ENCODE data around the gene RABL3.

RABL3 gene

GRCh38 chr3:120650311-120650710 is 92.0 kb downstream of the RABL3 start:
- Histone ChIP-seq H3K27ac (no peak overlapping the region), H3K9ac (no peak overlapping the region), H4K20me1 (ENCODE audit: insufficient read depth) (no peaks in the 10 kb centered on the region), H3K79me2 (ENCODE audit: insufficient read depth, low read depth) (no peaks in the 10 kb centered on the region), H3K4me3 (IDR thresholded peaks at IDR 0.05; ENCODE audit: insufficient read depth, low read depth, low read length) (no peak overlapping the region), H3K36me3 (ENCODE audit: insufficient read depth) (no peaks in the 10 kb centered on the region), H2AFZ (ENCODE audit: low read depth) (no peak overlapping the region), H3K4me2 (no peak overlapping the region), H3K27me3 (ENCODE audit: insufficient read depth, low read depth) (no peaks in the 10 kb centered on the region), H3K4me1 (ENCODE audit: low read depth, poor library complexity, severe bottlenecking) (no peaks in the 10 kb centered on the region)
- TF ChIP-seq, protein P1, sequence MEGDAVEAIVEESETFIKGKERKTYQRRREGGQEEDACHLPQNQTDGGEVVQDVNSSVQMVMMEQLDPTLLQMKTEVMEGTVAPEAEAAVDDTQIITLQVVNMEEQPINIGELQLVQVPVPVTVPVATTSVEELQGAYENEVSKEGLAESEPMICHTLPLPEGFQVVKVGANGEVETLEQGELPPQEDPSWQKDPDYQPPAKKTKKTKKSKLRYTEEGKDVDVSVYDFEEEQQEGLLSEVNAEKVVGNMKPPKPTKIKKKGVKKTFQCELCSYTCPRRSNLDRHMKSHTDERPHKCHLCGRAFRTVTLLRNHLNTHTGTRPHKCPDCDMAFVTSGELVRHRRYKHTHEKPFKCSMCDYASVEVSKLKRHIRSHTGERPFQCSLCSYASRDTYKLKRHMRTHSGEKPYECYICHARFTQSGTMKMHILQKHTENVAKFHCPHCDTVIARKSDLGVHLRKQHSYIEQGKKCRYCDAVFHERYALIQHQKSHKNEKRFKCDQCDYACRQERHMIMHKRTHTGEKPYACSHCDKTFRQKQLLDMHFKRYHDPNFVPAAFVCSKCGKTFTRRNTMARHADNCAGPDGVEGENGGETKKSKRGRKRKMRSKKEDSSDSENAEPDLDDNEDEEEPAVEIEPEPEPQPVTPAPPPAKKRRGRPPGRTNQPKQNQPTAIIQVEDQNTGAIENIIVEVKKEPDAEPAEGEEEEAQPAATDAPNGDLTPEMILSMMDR (conservative IDR thresholded peaks at IDR 0.05; ENCODE audit: low read depth, low read length): no peak

DNA sequence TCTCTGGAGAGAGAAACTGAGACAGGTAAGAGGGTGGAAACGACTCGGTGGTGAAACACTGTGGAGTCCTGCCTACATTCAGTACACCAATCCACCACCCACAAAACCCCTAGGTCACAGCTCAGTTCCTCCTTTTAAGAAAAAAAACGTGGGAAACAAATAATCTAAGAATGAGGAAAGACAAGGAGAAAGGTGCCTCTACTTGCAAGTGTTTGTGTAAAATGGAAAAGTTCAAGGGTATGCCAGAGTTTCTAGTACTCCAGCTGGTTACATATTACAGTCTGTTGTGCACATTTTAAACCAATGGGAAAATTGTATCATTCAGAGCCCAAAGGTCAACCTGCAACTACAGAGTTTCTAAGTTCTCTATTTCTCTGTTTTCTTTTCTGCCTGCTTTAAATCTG is 92.5 kb downstream of the RABL3 start:
- Histone ChIP-seq H3K4me2 (no peak overlapping the region), H3K79me2 (ENCODE audit: insufficient read depth, low read depth) (no peaks in the 10 kb centered on the region), H3K9ac (no peak overlapping the region), H3K27ac (no peak overlapping the region), H2AFZ (ENCODE audit: low read depth) (no peak overlapping the region), H3K27me3 (ENCODE audit: insufficient read depth, low read depth) (no peaks in the 10 kb centered on the region), H4K20me1 (ENCODE audit: insufficient read depth) (no peaks in the 10 kb centered on the region), H3K4me3 (IDR thresholded peaks at IDR 0.05; ENCODE audit: insufficient read depth, low read depth, low read length) (no peak overlapping the region), H3K36me3 (ENCODE audit: insufficient read depth) (no peaks in the 10 kb centered on the region), H3K4me1 (ENCODE audit: low read depth, poor library complexity, severe bottlenecking) (no peaks in the 10 kb centered on the region)
- TF ChIP-seq, protein P1 (conservative IDR thresholded peaks at IDR 0.05; ENCODE audit: low read depth, low read length): no peak

- Histone ChIP-seq H2AFZ (ENCODE audit: low read depth) (no peak overlapping the region), H3K27ac (no peak overlapping the region)
- TF ChIP-seq, protein P1 (conservative IDR thresholded peaks at IDR 0.05; ENCODE audit: low read depth, low read length): no peak
Observed at GRCh38 chr3:120648290-120648689, 94.0 kb downstream of the RABL3 start.

DNA sequence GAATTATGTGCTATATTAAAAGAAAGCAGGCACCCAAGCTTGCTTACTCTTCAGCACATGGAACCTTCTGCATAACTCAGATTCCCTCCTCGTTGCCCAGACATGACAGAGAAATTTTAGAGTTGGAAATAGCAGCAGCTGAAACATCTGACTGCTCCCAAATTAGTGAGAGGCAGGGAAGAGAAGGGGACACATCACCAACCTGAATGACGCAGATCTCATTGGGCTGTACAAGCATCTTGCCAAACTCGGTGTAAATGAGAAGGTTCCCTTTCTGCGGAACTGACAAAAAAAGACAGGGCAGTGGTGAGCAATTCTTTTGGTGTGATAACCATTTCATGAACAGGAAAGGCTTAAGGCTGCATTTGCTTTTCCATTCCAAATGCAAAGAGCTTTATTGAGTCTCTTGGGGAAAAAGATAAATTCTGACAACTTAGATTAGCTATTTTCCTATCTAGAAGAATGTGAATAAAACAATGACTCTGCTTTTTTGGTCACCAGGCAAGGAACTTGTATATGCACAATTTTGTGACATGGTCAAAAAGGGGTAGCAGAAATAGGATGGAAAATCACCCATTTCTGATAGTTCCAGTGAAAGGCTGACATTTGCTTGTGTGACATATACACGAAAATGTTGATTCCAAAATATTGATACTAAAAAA is 95.4 kb downstream of the RABL3 start:
- no peak overlapping the region for H3K27ac ChIP-seq
- no peaks in the 10 kb centered on the region for H4K20me1 ChIP-seq (ENCODE audit: insufficient read depth)
- no peak overlapping the region for H3K4me3 ChIP-seq (IDR thresholded peaks at IDR 0.05; ENCODE audit: insufficient read depth, low read depth, low read length)
- no peak overlapping the region for H3K9ac ChIP-seq
- H3K4me1 ChIP-seq (ENCODE audit: low read depth, poor library complexity, severe bottlenecking): no peaks in the 10 kb centered on the region
- H2AFZ ChIP-seq (ENCODE audit: low read depth): no peak overlapping the region
- H3K79me2 ChIP-seq (ENCODE audit: insufficient read depth, low read depth): no peaks in the 10 kb centered on the region
- H3K36me3 ChIP-seq (ENCODE audit: insufficient read depth): no peaks in the 10 kb centered on the region
- H3K27me3 ChIP-seq (ENCODE audit: insufficient read depth, low read depth): no peaks in the 10 kb centered on the region
- no peak overlapping the region for H3K4me2 ChIP-seq
- TF ChIP-seq, protein P1 (conservative IDR thresholded peaks at IDR 0.05; ENCODE audit: low read depth, low read length): no peak

More at GRCh38 chr3:120648290-120648689, 94.0 kb downstream of the RABL3 start:
- Histone ChIP-seq H3K36me3 (ENCODE audit: insufficient read depth) (no peaks in the 10 kb centered on the region), H3K27me3 (ENCODE audit: insufficient read depth, low read depth) (no peaks in the 10 kb centered on the region), H3K79me2 (ENCODE audit: insufficient read depth, low read depth) (no peaks in the 10 kb centered on the region), H3K4me3 (IDR thresholded peaks at IDR 0.05; ENCODE audit: insufficient read depth, low read depth, low read length) (no peak overlapping the region), H3K4me1 (ENCODE audit: low read depth, poor library complexity, severe bottlenecking) (no peaks in the 10 kb centered on the region), H3K9ac (no peak overlapping the region), H4K20me1 (ENCODE audit: insufficient read depth) (no peaks in the 10 kb centered on the region), H3K4me2 (no peak overlapping the region)
